ENCODE measurements around the gene LY6G5B. TPM values are rescaled to one million over a fixed set of nuclear protein-coding genes. Genes with fewer than 3 reads are reported as not detected.

Gene LY6G5B
- total and polyA plus RNA-seq, 2 of the 4 experiments (the other 2 are of a cell fraction), result 2.2 to 13.6 TPM

- BruUV-seq (replicated peaks), result no TSS peak
- Histone ChIP-seq H2BK20ac (ENCODE audit: low read depth, low read length) (no peak overlapping the region), H3K36me3 (ENCODE audit: control insufficient read depth, insufficient read depth, low read length) (peaks cover 15% of the 10 kb centered on the region), H3K4me3 (ENCODE audit: insufficient read depth, low read depth, low read length) (no peak overlapping the region), H3K23ac (ENCODE audit: low read depth, low read length) (no peak overlapping the region), H4K5ac (ENCODE audit: low read depth, low read length) (no peak overlapping the region), H3K9ac (ENCODE audit: low read depth, low read length) (no peak overlapping the region), H2BK15ac (ENCODE audit: low read depth, low read length) (no peak overlapping the region), H2AFZ (replicated peaks; ENCODE audit: low read length, poor library complexity) (no peak overlapping the region), H2BK120ac (ENCODE audit: low read depth, low read length) (no peak overlapping the region), H4K91ac (ENCODE audit: insufficient read depth, low read depth, low read length) (no peak overlapping the region), H3K4me1 (ENCODE audit: control insufficient read depth, insufficient read depth, low read length) (peaks cover 14% of the 10 kb centered on the region), H3K79me1 (ENCODE audit: low read depth in 1 of 2, low read length in 2 of 2) (peaks cover 21 to 76% of the 10 kb centered on the region in 2 experiments; a peak in 3 of 4 replicates), H3K4ac (ENCODE audit: low read depth, low read length) (no peak overlapping the region), H3K56ac (ENCODE audit: extremely low read depth, insufficient read depth, low read length) (no peak overlapping the region), H3K27ac (ENCODE audit: insufficient read depth, low read length) (no peak overlapping the region), H2BK5ac (ENCODE audit: low read depth, low read length, poor library complexity, severe bottlenecking) (no peak overlapping the region), H4K20me1 (ENCODE audit: insufficient read depth, low read length) (peaks cover 17% of the 10 kb centered on the region), H3K9me1 (ENCODE audit: insufficient read depth, low read length) (peaks cover 17% of the 10 kb centered on the region; the same call in 1 of the 2 replicates), H3K18ac (ENCODE audit: low read depth, low read length) (no peak overlapping the region), H3K14ac (replicated peaks; ENCODE audit: low read depth, low read length) (no peak overlapping the region), H4K8ac (ENCODE audit: low read depth in 2 of 2, low read length in 2 of 2) (no peak overlapping the region), H3K27me3 (ENCODE audit: control insufficient read depth, insufficient read depth, low read length) (no peaks in the 10 kb centered on the region), H3K9me3 (ENCODE audit: control insufficient read depth, insufficient read depth, low read length) (no peaks in the 10 kb centered on the region), H2AK9ac (replicated peaks; ENCODE audit: low read depth, low read length, poor library complexity) (no peak overlapping the region), H2AK5ac (ENCODE audit: low read depth, low read length) (no peak overlapping the region), H3K4me2 (ENCODE audit: low read depth, low read length) (no peak overlapping the region; the same call in 1 of the 2 replicates)
- in situ Hi-C loops (cut with MboI; ENCODE audit: low sequenced_read_pairs) (no loop called here), intact Hi-C loops (cut with micrococcal nuclease) (no loop called here), dilution Hi-C loops (cut with HindIII; ENCODE audit: low sequenced_read_pairs, unreplicated experiment) (no loop called here)
- CTCF ChIA-PET, result no interaction called here
- DNase-seq, result no peak
- WGBS, 2 experiments (ENCODE audit: extremely low coverage in 2 of 2, insufficient read length in 1 of 2), result no CpG with 5 or more reads among the region's 4 CpGs
- TF ChIP-seq MAFK (IDR thresholded peaks at IDR 0.05; ENCODE audit: low read depth, low read length), result peak; percentile 45
- no peak for TF ChIP-seq MXI1 (IDR thresholded peaks at IDR 0.05; ENCODE audit: borderline replicate concordance, low read depth, low read length)
- ATAC-seq (ENCODE audit: low read depth), result no peak
- POLR2A ChIA-PET (ENCODE audit: unreplicated experiment), result no interaction called here
These were observed 11.6 kb upstream of the LY6G5B start for GRCh38 chr6:31658158-31658688.

Data from IMR-90 (cell line).